Osteoblast (primary cell): ENCODE results near the gene DLGAP1. TPM values are rescaled to one million over a fixed set of nuclear protein-coding genes. Genes with fewer than 3 reads are reported as not detected.

Experiments
- DNase-seq: peaks from one replicate; pipeline ENCODE4 v3.0.0; 2011; ENCODE audit warnings: low spot score, mixed read lengths; ENCODE audit not compliant: insufficient read length; ENCODE audit errors: missing footprints
- H2AFZ ChIP-seq: 2 replicates; pipeline ENCODE4 v1.6.0; 2011; ENCODE audit warnings: mild to moderate bottlenecking, low read length
- H3K27ac ChIP-seq: 2 replicates; pipeline ENCODE4 v1.5.1; 2011; ENCODE audit warnings: mild to moderate bottlenecking, low read depth, low read length, moderate library complexity
- H3K27me3 ChIP-seq: 2 replicates; pipeline ENCODE4 v1.6.0; 2012; ENCODE audit warnings: mild to moderate bottlenecking, control low read depth, inconsistent platforms, low read length, moderate library complexity; ENCODE audit not compliant: insufficient read depth
- H3K36me3 ChIP-seq: 2 replicates; pipeline ENCODE4 v1.5.1; 2011; ENCODE audit warnings: mild to moderate bottlenecking, low read length, control low read depth, moderate library complexity; ENCODE audit not compliant: insufficient read depth
- H3K4me1 ChIP-seq: 2 replicates; pipeline ENCODE4 v1.5.1; 2011; ENCODE audit warnings: mild to moderate bottlenecking, low read length, control low read depth, moderate library complexity; ENCODE audit not compliant: insufficient read depth
- H3K4me2 ChIP-seq: 2 replicates; pipeline ENCODE4 v1.6.0; 2011; ENCODE audit warnings: mild to moderate bottlenecking, low read length; ENCODE audit not compliant: insufficient read depth
- H3K4me3 ChIP-seq: fragments of 200-600 bp; sonication (generic); 3 replicates; pipeline ENCODE4 v1.5.1; 2012; ENCODE audit warnings: mild to moderate bottlenecking, low read length, inconsistent platforms; ENCODE audit not compliant: insufficient read depth
- H3K79me2 ChIP-seq: 2 replicates; pipeline ENCODE4 v1.6.0; 2012; ENCODE audit warnings: mild to moderate bottlenecking, low read length, control low read depth, inconsistent platforms; ENCODE audit not compliant: insufficient read depth
- H3K9me3 ChIP-seq: 2 replicates; pipeline ENCODE4 v1.5.1; 2011; ENCODE audit warnings: low read depth, low read length, control low read depth
- H4K20me1 ChIP-seq: 2 replicates; pipeline ENCODE4 v1.6.0; 2012; ENCODE audit warnings: mild to moderate bottlenecking, low read length, control low read depth; ENCODE audit not compliant: insufficient read depth
- CTCF ChIP-seq: IDR thresholded peaks from 2 replicates; pipeline ENCODE4 v1.5.1; 2011; ENCODE audit warnings: mild to moderate bottlenecking, low read depth, low read length, moderate library complexity; ENCODE audit errors: extremely low read depth
- total RNA-seq: library from RNA; depleted of rRNA; stranded (reverse); fragments of >200 nt; gene quantifications from 2 replicates; pipeline ENCODE4 v1.2.3, GENCODE V29; 2012

Gene DLGAP1
- total RNA-seq, 1 donor = not detected

- no peak for TF ChIP-seq CTCF
- peak; percentile 86 for DNase-seq
- no peaks in the 10 kb centered on the region for H3K9me3 ChIP-seq
- H3K4me1 ChIP-seq = peaks cover 35% of the 10 kb centered on the region
- H2AFZ ChIP-seq = no peak overlapping the region
- H3K79me2 ChIP-seq = no peaks in the 10 kb centered on the region
- peak overlapping the region; percentile 100 for H3K27ac ChIP-seq
- no peaks in the 10 kb centered on the region for H4K20me1 ChIP-seq
- H3K4me2 ChIP-seq = peak overlapping the region; percentile 82
- no peaks in the 10 kb centered on the region for H3K27me3 ChIP-seq
- no peaks in the 10 kb centered on the region for H3K36me3 ChIP-seq
- H3K4me3 ChIP-seq = peak overlapping the region; percentile 52
Observed at GRCh38 chr18:3623769-3624545, 831.1 kb downstream of the DLGAP1 start.

GRCh38 chr18:3620146-3621119 lies 834.7 kb downstream of the DLGAP1 start:
- Histone ChIP-seq H3K79me2 (no peaks in the 10 kb centered on the region), H3K9me3 (no peaks in the 10 kb centered on the region), H3K36me3 (no peaks in the 10 kb centered on the region), H4K20me1 (no peaks in the 10 kb centered on the region), H3K4me3 (no peak overlapping the region), H3K27me3 (no peaks in the 10 kb centered on the region), H3K4me1 (peaks cover 29% of the 10 kb centered on the region), H2AFZ (no peak overlapping the region), H3K27ac (no peak overlapping the region), H3K4me2 (no peak overlapping the region)
- TF ChIP-seq CTCF = no peak
- no peak for DNase-seq

- Histone ChIP-seq H2AFZ (no peak overlapping the region), H3K4me2 (no peak overlapping the region), H3K4me1 (peaks cover 23% of the 10 kb centered on the region), H3K27ac (no peak overlapping the region), H3K9me3 (no peaks in the 10 kb centered on the region), H3K79me2 (no peaks in the 10 kb centered on the region), H4K20me1 (no peaks in the 10 kb centered on the region), H3K4me3 (no peak overlapping the region), H3K36me3 (no peaks in the 10 kb centered on the region), H3K27me3 (no peaks in the 10 kb centered on the region)
- no peak for TF ChIP-seq CTCF
- DNase-seq = no peak
Observed at GRCh38 chr18:3619746-3620145, 835.4 kb downstream of the DLGAP1 start.

- Histone ChIP-seq H3K9me3 (no peaks in the 10 kb centered on the region), H4K20me1 (no peaks in the 10 kb centered on the region), H2AFZ (no peak overlapping the region), H3K27me3 (no peaks in the 10 kb centered on the region), H3K4me3 (no peak overlapping the region), H3K27ac (no peak overlapping the region), H3K79me2 (no peaks in the 10 kb centered on the region), H3K36me3 (no peaks in the 10 kb centered on the region), H3K4me2 (no peak overlapping the region), H3K4me1 (peaks cover 17% of the 10 kb centered on the region)
- no peak for TF ChIP-seq CTCF
- no peak for DNase-seq
Observed at GRCh38 chr18:3619222-3619621, 835.9 kb downstream of the DLGAP1 start.
